Activated T-helper 1 cell treated with anti-CD3 and anti-CD28 coated beads, Interleukin-2, amount 50 U/mL, for 16 hours (primary cell): ENCODE results near the gene STXBP2.

ENCODE experiments used
- DNase-seq, 2 donors: peaks; one replicate each; pipeline ENCODE4 v3.0.0-alpha.2; 2020; ENCODE audit warnings: low read depth in 1 of 2, low spot score in 1 of 2

Gene STXBP2

GRCh38 chr19:7636691-7637373 is at the start of gene STXBP2:
Gene STXBP2, plus strand, starts transcription at chr19:7637110. Its CDS starts 40 bp downstream, at chr19:7637150.
- DNase-seq, result peak; percentile 92 to 93

GRCh38 chr19:7589822-7590221 is 47.1 kb upstream of the STXBP2 start:
- no peak for DNase-seq

- no peak for DNase-seq
Measured at GRCh38 chr19:7590256-7590655, 46.7 kb upstream of the STXBP2 start.

- peak in 1 of 2 donors; percentile 19 for DNase-seq
Measured at GRCh38 chr19:7595466-7596133, 41.3 kb upstream of the STXBP2 start, which contains the start of gene CAMSAP3. Gene CAMSAP3, plus strand, starts transcription at chr19:7595863. Its CDS starts 140 bp downstream, at chr19:7596003.

GRCh38 chr19:7596211-7596937 is 40.5 kb upstream of the STXBP2 start:
- DNase-seq, result no peak

GRCh38 chr19:7597689-7598088 is 39.2 kb upstream of the STXBP2 start:
- no peak for DNase-seq

GRCh38 chr19:7598180-7598579 is 38.7 kb upstream of the STXBP2 start:
- DNase-seq, result no peak

- DNase-seq, result no peak
Measured at GRCh38 chr19:7600721-7601120, 36.2 kb upstream of the STXBP2 start.

GRCh38 chr19:7602240-7602934 is 34.5 kb upstream of the STXBP2 start:
- DNase-seq, result no peak

- DNase-seq, result no peak
Measured at GRCh38 chr19:7602935-7603497, 33.9 kb upstream of the STXBP2 start.

- no peak for DNase-seq
Measured at GRCh38 chr19:7603919-7604318, 33.0 kb upstream of the STXBP2 start.

GRCh38 chr19:7605490-7606222 is 31.3 kb upstream of the STXBP2 start:
- DNase-seq, result no peak

- DNase-seq, result no peak
Measured at GRCh38 chr19:7606289-7606688, 30.6 kb upstream of the STXBP2 start.

- DNase-seq, result no peak
Measured at GRCh38 chr19:7607212-7607873, 29.6 kb upstream of the STXBP2 start.

- no peak for DNase-seq
Measured at GRCh38 chr19:7607874-7608560, 28.9 kb upstream of the STXBP2 start.

- no peak for DNase-seq
Measured at GRCh38 chr19:7610491-7611240, 26.2 kb upstream of the STXBP2 start.

- DNase-seq, result no peak
Measured at GRCh38 chr19:7611541-7612279, 25.2 kb upstream of the STXBP2 start.
